HEK293T (cell line): ENCODE data around the gene BABAM1.

ENCODE experiments used
- BHLHE40 ChIP-seq: fragments of 450-650 bp; IDR thresholded peaks from 2 replicates; pipeline ENCODE4 v1.6.1; 2016; ENCODE audit warnings: mild to moderate bottlenecking, moderate library complexity, borderline replicate concordance
- HDGF ChIP-seq: fragments of 450-650 bp; IDR thresholded peaks from 2 replicates; pipeline ENCODE4 v1.6.1; 2017; ENCODE audit warnings: antibody characterized with exemption, borderline replicate concordance
- TARDBP ChIP-seq: fragments of 450-650 bp; IDR thresholded peaks from 2 replicates; pipeline ENCODE4 v1.6.1; 2016

DNA sequence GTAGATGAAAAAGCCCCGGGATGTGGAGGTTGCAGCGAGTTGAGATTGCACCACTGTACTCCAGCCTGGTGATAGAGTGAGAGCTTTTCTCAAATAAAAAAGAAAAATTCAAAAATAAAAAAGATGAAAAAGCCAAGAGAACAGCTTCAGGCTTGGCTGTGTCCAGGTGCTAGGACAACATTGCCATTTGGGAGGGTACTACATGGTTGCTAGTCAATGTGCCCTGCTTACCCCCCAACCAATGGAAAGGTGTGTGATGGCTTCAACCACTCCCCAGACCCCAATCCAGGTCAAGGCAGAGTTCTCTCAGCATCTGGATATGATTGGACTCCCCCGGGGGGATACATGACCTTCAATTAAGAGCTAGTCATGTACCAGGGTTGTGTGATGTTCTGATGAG is 12.2 kb downstream of the BABAM1 start:
- no peak for TF ChIP-seq BHLHE40
- TF ChIP-seq HDGF: no peak
- TF ChIP-seq TARDBP: no peak
